Hepatic stellate cell (primary cell): Measurements from ENCODE around the gene TGM2.

Experiments used
- DNase-seq: peaks from one replicate; pipeline ENCODE4 v3.0.0; 2011; ENCODE audit warnings: low spot score

TGM2 gene

DNA sequence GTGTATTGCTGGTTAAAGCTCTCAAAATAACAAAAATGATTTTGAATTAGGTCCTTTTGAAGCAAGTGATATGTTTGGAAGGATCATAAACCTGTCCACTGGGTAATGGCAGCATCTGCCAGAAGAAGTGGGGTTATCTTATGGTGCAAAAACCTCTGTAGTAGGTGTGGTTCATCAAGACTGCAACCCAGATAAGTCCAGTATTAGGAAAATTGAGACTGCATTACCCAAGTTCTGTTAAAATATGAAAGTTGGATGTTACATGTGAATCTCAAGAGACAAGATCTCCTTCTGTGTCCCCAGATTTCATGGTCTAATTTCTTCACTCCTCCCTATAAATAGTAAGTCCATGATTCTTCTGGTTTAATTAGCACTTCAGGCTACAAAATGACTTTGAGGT lies 72.2 kb downstream of the TGM2 start:
- DNase-seq, result no peak

DNA sequence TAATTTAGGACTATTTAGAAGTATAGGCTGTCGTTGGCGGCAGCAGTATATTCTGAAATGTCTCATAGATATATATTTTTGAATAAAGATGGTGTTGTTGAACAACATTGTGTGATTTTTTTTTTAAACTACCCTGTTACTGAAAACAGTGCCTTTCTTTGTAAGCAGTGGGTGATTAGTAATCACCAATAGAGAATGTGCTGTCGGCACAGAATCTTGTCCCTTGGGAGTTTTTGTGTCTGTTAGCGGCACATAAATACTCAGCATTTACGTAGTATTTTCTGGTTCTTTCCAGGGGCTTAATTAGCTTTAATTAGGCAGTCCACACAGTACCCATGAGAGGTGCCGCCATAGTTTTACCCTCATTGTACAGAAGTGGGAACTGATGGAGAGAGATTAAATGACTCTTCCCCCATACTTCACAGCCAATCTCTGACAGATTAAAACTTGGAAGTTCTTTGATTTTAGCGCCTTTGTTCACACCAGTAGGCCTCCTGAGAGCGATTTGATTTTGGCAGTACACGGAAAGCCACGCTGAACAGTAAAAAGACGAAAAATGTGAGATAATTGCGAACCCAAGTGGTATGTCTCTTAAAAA lies 72.7 kb downstream of the TGM2 start:
- DNase-seq, result no peak

DNA sequence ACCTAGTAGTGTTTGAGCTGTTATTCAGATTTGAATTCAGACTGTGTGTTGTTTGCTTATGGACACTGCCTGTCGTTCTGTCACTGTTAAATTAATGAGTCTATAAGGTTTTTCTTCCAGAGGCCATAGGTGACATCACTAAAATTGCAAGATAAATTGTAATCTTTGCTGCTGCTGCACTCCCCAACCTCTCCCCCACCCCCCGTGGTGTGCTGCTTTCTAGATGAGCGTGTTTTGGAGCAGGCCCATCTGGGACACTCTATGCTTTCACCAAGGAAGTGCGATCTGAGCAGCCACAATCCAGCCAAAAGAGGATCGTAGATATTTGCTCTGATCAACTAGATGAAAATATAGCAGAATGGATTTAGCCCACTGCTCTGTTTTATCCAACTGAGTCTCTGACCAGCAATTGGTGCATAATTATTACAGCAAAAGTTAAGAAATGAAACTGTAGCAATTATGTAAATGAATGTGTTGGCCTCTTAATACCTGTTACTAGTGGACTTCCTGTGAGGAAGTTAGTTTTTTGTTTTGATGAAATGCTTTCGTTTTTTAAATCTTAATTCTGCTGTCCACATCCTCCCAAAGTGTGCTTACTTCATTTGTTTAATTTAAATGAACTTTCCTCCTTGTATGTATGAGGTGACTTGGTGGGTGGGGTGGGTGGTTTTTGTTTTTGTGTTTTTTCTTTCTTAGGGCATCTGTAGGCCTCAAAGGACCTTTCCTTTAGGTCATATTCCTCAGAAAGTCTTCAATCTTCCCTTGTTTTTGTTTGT lies 73.4 kb downstream of the TGM2 start:
- DNase-seq, result no peak

DNA sequence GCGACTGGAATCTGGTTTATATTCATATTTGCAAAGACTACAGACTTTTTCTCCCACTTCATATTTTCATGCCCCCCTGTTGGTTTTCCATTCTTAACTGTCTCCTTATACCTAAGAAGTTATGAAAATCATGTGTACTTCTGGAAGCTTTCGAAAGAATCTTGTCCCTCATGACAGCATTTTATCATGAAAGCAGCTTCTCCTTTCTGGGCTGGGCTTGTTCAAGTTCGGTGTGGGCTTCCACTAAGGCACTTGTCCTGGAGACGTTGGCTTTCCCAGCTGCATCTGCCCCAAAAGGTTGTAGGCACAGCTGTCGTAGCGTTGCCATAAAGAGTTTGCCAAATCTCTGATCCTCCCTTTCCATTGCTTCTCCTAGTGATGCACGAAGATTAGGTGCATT lies 75.0 kb downstream of the TGM2 start:
- no peak for DNase-seq

DNA sequence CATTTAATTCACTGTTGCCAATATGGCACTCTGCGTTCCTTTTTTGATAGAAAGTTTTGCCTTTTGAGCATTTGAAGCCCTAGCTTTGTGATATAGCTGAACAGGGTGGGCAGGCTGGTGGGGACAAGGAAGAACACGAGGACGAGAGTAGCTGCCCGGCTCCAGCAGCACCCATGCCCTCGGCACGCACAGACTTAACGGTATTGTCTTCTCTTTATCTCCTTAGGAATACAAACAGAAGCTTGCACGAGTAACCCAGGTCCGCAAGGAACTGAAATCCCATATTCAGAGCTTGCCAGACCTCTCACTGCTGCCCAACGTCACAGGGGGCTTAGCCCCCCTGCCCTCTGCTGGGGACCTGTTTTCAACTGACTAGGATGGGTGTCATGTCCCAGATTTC lies 75.6 kb downstream of the TGM2 start:
- DNase-seq, result no peak

DNA sequence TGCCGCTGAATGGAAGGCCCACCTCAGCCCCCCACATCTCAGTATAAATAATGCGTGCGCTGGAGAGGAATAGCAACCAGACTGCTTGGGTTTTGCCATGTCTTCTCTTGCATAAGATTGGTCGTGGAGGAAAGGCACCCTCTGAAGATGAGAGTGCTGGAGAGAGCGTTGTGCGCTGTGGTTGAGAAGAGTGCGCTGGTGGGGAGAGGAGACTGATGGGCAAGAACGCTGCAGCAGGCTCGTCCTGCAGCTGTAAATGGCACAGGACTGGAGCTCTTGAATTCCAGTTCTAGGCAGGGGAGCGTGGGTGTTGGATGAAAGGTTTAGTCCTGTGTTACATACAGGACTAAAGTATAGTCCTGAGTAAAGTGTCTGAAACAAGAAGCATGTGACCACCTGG lies 80.0 kb downstream of the TGM2 start:
- DNase-seq, result no peak

DNA sequence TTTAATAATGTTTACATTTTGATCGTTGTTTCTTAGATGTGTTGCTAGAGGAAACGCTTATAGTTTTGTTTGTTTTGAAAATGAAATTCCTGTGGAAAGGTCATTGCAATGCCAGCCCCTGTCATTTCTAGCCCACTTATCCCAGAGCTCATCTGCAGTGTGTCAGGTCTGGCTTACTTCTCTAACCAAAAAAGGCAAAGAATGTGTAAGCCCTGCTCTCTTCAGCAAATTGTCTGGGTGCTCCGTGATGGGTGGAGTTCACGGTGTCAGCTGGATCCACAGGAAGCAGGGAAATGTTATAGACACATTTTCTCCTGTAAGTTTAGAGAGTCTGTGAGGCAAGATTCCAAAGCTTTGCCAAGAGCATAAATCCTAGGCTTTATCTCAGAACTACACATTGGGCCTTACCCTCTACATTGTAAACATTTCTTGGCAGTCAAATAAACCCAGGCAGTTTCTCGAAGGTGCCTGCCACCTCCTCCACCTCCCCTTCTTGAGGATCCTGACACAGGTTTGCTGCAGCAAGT lies 80.6 kb downstream of the TGM2 start:
- peak; percentile 76 for DNase-seq

DNA sequence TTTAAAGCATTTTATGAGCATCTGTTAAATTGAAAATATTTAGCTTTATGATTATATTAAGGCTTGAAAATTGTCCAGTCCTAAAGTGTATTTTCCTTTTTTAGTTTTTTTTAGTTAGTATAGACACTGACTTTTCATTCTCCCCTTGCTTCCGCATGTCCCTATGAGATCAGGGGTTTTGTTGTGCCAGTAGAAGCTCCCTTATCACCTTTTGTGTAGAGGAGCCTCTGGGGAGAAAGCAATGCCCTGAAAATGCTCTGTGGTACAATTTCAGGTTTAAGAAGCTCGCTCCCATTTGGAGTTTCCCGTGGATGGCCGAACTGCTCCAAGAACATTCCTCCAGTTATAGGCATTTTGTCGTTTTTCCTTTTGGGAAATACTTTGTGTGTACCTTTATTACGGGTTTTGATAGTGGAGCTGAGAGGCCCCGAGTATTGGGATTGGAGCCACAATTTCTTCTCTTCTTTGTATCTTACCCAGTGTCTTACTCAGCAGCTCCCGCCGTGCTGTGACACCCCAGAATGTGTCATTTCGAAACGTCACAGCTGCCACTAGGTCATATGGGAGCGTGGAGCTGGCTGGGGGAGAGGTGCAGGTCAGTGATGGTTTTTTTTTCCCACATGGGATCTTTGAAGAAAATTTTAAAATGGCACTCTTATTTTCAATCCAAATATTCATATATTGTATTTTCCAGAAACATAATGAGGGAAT lies 81.6 kb downstream of the TGM2 start:
- no peak for DNase-seq

DNA sequence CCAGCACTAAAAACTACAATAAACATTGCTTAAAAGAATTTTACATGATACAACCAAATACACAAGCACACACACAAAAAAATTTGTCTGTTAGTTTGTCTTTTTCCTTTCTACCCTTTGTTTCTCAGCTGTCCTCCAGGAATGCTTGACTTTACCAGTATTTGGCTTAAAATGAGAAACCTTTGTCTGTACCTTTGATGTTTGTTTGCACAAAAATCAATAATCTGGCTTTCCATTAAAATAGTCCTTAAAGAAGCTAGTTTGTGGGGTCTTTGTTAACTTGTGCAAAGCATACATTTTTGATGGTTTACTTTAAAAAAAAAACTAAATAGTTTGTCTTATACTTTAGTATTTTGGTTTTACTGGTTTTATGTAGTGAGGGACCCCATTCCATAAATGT lies 82.2 kb downstream of the TGM2 start:
- no peak for DNase-seq

DNA sequence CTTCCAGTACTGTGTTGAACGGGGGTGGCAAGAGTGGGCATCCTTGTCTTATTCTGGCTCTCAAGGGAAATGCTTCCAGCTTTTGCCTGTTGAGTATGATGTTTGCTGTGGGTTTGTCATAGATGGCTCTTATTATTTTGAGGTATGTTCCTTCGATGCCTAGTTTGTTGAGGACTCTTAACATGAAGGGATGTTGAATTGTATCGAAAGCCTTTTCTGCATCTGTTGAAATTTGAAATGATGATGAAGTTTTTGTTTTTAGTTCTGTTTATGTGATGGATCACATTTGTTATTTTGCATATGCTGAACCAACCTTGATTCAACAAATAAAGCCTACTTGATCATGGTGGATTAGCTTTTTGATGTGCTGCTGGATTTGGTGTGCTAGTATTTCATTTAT lies 83.5 kb downstream of the TGM2 start:
- DNase-seq, result no peak

DNA sequence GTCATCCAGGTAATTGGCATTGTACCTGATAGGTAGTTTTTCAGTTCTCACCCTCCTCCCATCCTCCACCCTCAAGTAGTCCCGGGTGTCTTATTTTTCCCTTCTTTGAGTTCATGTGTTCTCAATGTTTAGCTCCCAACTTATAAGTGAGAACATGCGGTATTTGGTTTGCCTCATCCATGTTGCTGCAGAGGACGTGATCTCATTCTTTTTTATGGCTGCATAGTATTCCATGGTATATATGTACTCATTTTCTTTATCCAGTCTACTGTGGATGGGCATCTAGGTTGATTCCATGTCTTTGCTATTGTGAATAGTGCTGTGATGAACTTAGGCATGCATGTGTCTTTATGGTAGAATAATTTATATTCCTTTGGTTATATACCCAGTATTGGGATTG lies 85.7 kb downstream of the TGM2 start:
- no peak for DNase-seq

DNA sequence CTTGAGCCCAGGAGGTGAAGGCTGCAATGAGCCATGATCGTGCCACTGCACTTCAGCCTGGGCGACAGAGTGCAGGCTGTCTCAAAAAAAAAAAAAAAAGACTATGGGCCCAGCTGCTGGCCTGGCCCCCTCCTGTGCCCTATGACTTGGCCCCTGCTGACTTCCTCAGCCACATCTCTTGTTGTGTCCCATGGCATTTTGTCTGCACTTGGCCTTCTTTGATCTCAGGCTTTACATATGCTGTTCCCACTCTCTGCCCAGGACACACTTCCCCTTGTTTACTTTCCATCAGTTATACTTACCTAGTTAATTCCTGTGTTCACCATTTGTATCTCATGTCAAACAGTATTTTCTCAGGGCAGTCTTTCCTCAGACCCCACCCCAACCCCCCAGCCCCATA lies 87.0 kb downstream of the TGM2 start:
- DNase-seq, result no peak
